ENCODE data around the gene KAZN.

GRCh38 chr1:14869187-14869586 is 270.7 kb downstream of the KAZN start:
- no peak for TF ChIP-seq FOXM1 (IDR thresholded peaks at IDR 0.05; ENCODE audit: low read depth)
- TF ChIP-seq, protein P1, sequence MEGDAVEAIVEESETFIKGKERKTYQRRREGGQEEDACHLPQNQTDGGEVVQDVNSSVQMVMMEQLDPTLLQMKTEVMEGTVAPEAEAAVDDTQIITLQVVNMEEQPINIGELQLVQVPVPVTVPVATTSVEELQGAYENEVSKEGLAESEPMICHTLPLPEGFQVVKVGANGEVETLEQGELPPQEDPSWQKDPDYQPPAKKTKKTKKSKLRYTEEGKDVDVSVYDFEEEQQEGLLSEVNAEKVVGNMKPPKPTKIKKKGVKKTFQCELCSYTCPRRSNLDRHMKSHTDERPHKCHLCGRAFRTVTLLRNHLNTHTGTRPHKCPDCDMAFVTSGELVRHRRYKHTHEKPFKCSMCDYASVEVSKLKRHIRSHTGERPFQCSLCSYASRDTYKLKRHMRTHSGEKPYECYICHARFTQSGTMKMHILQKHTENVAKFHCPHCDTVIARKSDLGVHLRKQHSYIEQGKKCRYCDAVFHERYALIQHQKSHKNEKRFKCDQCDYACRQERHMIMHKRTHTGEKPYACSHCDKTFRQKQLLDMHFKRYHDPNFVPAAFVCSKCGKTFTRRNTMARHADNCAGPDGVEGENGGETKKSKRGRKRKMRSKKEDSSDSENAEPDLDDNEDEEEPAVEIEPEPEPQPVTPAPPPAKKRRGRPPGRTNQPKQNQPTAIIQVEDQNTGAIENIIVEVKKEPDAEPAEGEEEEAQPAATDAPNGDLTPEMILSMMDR (IDR thresholded peaks at IDR 0.05) = no peak
- TF ChIP-seq, protein P2, sequence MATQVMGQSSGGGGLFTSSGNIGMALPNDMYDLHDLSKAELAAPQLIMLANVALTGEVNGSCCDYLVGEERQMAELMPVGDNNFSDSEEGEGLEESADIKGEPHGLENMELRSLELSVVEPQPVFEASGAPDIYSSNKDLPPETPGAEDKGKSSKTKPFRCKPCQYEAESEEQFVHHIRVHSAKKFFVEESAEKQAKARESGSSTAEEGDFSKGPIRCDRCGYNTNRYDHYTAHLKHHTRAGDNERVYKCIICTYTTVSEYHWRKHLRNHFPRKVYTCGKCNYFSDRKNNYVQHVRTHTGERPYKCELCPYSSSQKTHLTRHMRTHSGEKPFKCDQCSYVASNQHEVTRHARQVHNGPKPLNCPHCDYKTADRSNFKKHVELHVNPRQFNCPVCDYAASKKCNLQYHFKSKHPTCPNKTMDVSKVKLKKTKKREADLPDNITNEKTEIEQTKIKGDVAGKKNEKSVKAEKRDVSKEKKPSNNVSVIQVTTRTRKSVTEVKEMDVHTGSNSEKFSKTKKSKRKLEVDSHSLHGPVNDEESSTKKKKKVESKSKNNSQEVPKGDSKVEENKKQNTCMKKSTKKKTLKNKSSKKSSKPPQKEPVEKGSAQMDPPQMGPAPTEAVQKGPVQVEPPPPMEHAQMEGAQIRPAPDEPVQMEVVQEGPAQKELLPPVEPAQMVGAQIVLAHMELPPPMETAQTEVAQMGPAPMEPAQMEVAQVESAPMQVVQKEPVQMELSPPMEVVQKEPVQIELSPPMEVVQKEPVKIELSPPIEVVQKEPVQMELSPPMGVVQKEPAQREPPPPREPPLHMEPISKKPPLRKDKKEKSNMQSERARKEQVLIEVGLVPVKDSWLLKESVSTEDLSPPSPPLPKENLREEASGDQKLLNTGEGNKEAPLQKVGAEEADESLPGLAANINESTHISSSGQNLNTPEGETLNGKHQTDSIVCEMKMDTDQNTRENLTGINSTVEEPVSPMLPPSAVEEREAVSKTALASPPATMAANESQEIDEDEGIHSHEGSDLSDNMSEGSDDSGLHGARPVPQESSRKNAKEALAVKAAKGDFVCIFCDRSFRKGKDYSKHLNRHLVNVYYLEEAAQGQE (IDR thresholded peaks at IDR 0.05; ENCODE audit: low read depth, low read length) = no peak
- TF ChIP-seq EP300 (IDR thresholded peaks at IDR 0.05; ENCODE audit: borderline replicate concordance in 1 of 2, low read depth in 1 of 2, low read length in 1 of 2) = no peak
- no peak for TF ChIP-seq MXI1 (IDR thresholded peaks at IDR 0.05; ENCODE audit: low read depth, low read length)
- no peak for TF ChIP-seq PBX3 (IDR thresholded peaks at IDR 0.05)
- no peak for TF ChIP-seq GATA2 (CRISPR knock-in tag; IDR thresholded peaks at IDR 0.05)
- TF ChIP-seq SIN3A (IDR thresholded peaks at IDR 0.05; ENCODE audit: borderline replicate concordance, low read depth, low read length) = no peak
- no peak for TF ChIP-seq RXRA (IDR thresholded peaks at IDR 0.05; ENCODE audit: borderline replicate concordance, low read depth)
- TF ChIP-seq, protein P3, sequence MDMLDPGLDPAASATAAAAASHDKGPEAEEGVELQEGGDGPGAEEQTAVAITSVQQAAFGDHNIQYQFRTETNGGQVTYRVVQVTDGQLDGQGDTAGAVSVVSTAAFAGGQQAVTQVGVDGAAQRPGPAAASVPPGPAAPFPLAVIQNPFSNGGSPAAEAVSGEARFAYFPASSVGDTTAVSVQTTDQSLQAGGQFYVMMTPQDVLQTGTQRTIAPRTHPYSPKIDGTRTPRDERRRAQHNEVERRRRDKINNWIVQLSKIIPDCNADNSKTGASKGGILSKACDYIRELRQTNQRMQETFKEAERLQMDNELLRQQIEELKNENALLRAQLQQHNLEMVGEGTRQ (IDR thresholded peaks at IDR 0.05; ENCODE audit: borderline replicate concordance, low read depth, low read length) = no peak
- no peak for TF ChIP-seq FOSL2 (IDR thresholded peaks at IDR 0.05; ENCODE audit: borderline replicate concordance, low read depth)
